DND-41 (cell line): ENCODE measurements around the gene NMRAL1.
A peak's percentile ranks its signal among the peaks of the same experiment; 100 is the strongest.

Experiments used
- ATAC-seq: fragments of 200-7000 bp; cut with Tn5 transposase; 3 replicates; pipeline ENCODE4 v1.9.1; 2021; ENCODE audit warnings: low read depth; ENCODE audit not compliant: insufficient read depth
- DNase-seq: peaks from one replicate; pipeline ENCODE4 v3.0.0-alpha.2; 2020
- H2AFZ ChIP-seq: 2 replicates; pipeline ENCODE4 v1.6.0; 2012; ENCODE audit warnings: low read depth, low read length
- H3K27ac ChIP-seq: 2 replicates; pipeline ENCODE4 v1.5.1; 2012; ENCODE audit warnings: low read length, inconsistent platforms
- H3K27me3 ChIP-seq: fragments of 200-600 bp; sonication (generic); 2 replicates; pipeline ENCODE4 v1.6.0; 2012; ENCODE audit warnings: low read length, mild to moderate bottlenecking, inconsistent platforms; ENCODE audit not compliant: insufficient read depth, poor library complexity
- H3K36me3 ChIP-seq: 2 replicates; pipeline ENCODE4 v1.5.1; 2012; ENCODE audit warnings: low read length, inconsistent platforms; ENCODE audit not compliant: insufficient read depth
- H3K4me1 ChIP-seq: 2 replicates; pipeline ENCODE4 v1.5.1; 2012; ENCODE audit warnings: mild to moderate bottlenecking, low read length; ENCODE audit not compliant: insufficient read depth
- H3K4me2 ChIP-seq: 2 replicates; pipeline ENCODE4 v1.6.0; 2012; ENCODE audit warnings: mild to moderate bottlenecking, moderate library complexity, low read length, inconsistent platforms; ENCODE audit not compliant: insufficient read depth
- H3K4me3 ChIP-seq, 2 experiments: fragments of 200-600 bp in 1 of 2; shearing (Covaris generic) in 1 of 2; 2 replicates each; pipeline ENCODE4 v1.5.1; 2012 to 2016; ENCODE audit warnings: inconsistent platforms in 2 of 2, low read length in 2 of 2, mild to moderate bottlenecking in 2 of 2, low read depth in 1 of 2, moderate library complexity in 1 of 2
- H3K79me2 ChIP-seq: 2 replicates; pipeline ENCODE4 v1.6.0; 2012; ENCODE audit warnings: low read length, inconsistent platforms; ENCODE audit not compliant: insufficient read depth
- H3K9ac ChIP-seq: 2 replicates; pipeline ENCODE4 v1.6.0; 2012; ENCODE audit warnings: low read depth, mild to moderate bottlenecking, inconsistent platforms, low read length, moderate library complexity
- H3K9me3 ChIP-seq: 2 replicates; pipeline ENCODE4 v1.5.1; 2012; ENCODE audit warnings: low read length, moderate library complexity, mild to moderate bottlenecking, inconsistent platforms; ENCODE audit not compliant: insufficient read depth, severe bottlenecking
- H4K20me1 ChIP-seq: 2 replicates; pipeline ENCODE4 v1.6.0; 2012; ENCODE audit warnings: low read length; ENCODE audit not compliant: insufficient read depth
- CTCF ChIP-seq: IDR thresholded peaks from 2 replicates; pipeline ENCODE4 v1.5.1; 2012; ENCODE audit warnings: borderline replicate concordance, low read length, moderate library complexity, mild to moderate bottlenecking; ENCODE audit not compliant: poor library complexity, severe bottlenecking; ENCODE audit errors: extremely low read depth
- EZH2 ChIP-seq: IDR thresholded peaks from 3 replicates; pipeline ENCODE4 v1.6.1; 2012; ENCODE audit warnings: borderline replicate concordance, low read depth, mild to moderate bottlenecking, moderate library complexity, low read length, inconsistent platforms; ENCODE audit not compliant: severe bottlenecking

The NMRAL1 gene

GRCh38 chr16:4520913-4521312, 46.5 kb upstream of the NMRAL1 start:
- Histone ChIP-seq H3K36me3 (no peaks in the 10 kb centered on the region), H3K27me3 (no peaks in the 10 kb centered on the region), H3K79me2 (no peaks in the 10 kb centered on the region), H4K20me1 (no peaks in the 10 kb centered on the region), H3K4me2 (no peak overlapping the region), H3K4me3 (no peak overlapping the region), H3K4me1 (no peaks in the 10 kb centered on the region), H3K9ac (no peak overlapping the region), H2AFZ (no peak overlapping the region), H3K9me3 (no peaks in the 10 kb centered on the region), H3K27ac (no peak overlapping the region)
- TF ChIP-seq CTCF: no peak
- ATAC-seq (no peak), DNase-seq (no peak)

GRCh38 chr16:4519274-4520058, 45.0 kb upstream of the NMRAL1 start:
- DNase-seq: no peak
- no peak for ATAC-seq

GRCh38 chr16:4517812-4518680, 43.6 kb upstream of the NMRAL1 start:
- Histone ChIP-seq H3K4me2 (no peak overlapping the region), H3K4me1 (peaks cover 6% of the 10 kb centered on the region), H3K36me3 (0 out of 2 replicates have a peak, but pooled peaks cover 3% of the 10 kb centered on the region), H3K9ac (no peak overlapping the region), H3K27me3 (no peaks in the 10 kb centered on the region), H3K4me3 (no peak overlapping the region), H4K20me1 (no peaks in the 10 kb centered on the region), H3K79me2 (no peaks in the 10 kb centered on the region), H3K27ac (no peak overlapping the region), H2AFZ (no peak overlapping the region), H3K9me3 (no peaks in the 10 kb centered on the region)
- TF ChIP-seq CTCF: peak; percentile 51
- no peak for TF ChIP-seq EZH2
- DNase-seq (no peak), ATAC-seq (0 out of 3 replicates have a peak, but pooled peaks have one; percentile 29)

More at GRCh38 chr16:4519274-4520058, 45.0 kb upstream of the NMRAL1 start:
- Histone ChIP-seq H4K20me1 (no peaks in the 10 kb centered on the region), H3K4me3 (no peak overlapping the region), H3K4me1 (peaks cover 6% of the 10 kb centered on the region), H3K36me3 (no peaks in the 10 kb centered on the region), H2AFZ (no peak overlapping the region), H3K27ac (no peak overlapping the region), H3K9ac (no peak overlapping the region), H3K79me2 (no peaks in the 10 kb centered on the region), H3K27me3 (no peaks in the 10 kb centered on the region), H3K9me3 (no peaks in the 10 kb centered on the region), H3K4me2 (no peak overlapping the region)
- no peak for TF ChIP-seq CTCF
- TF ChIP-seq EZH2: no peak
